T-helper 2 cell treated with Interferon-gamma antibody and Interleukin-4, amounts not matched to agents 100 ng/mL and 5 ng/mL, for 36 hours (primary cell): ENCODE measurements around the gene CBX6. TPM values are rescaled to one million over a fixed set of nuclear protein-coding genes. Genes with fewer than 3 reads are reported as not detected.
"Not testable (repeated sequence)": the region's sequence is repeated elsewhere in the genome, so short reads cannot be mapped to it uniquely, and the experiment has no call there.

Experiments used
- intact Hi-C: fragments of 100-400 bp; cut with micrococcal nuclease; formaldehyde crosslinking; loops from one replicate; pipeline ENCODE4 v1.15.1; 2023
- total RNA-seq: library from RNA; stranded (reverse); gene quantifications from 2 replicates; pipeline ENCODE4 v1.2.3, GENCODE V29; 2022

The CBX6 gene
- total RNA-seq, 1 donor from 2014 or later: 67.9 TPM

- intact Hi-C loops: no loop called here
These were observed 10.1 kb downstream of the CBX6 start for GRCh38 chr22:38861927-38862326.

GRCh38 chr22:38861170-38861876, 10.7 kb downstream of the CBX6 start:
- intact Hi-C loops: no loop called here

DNA sequence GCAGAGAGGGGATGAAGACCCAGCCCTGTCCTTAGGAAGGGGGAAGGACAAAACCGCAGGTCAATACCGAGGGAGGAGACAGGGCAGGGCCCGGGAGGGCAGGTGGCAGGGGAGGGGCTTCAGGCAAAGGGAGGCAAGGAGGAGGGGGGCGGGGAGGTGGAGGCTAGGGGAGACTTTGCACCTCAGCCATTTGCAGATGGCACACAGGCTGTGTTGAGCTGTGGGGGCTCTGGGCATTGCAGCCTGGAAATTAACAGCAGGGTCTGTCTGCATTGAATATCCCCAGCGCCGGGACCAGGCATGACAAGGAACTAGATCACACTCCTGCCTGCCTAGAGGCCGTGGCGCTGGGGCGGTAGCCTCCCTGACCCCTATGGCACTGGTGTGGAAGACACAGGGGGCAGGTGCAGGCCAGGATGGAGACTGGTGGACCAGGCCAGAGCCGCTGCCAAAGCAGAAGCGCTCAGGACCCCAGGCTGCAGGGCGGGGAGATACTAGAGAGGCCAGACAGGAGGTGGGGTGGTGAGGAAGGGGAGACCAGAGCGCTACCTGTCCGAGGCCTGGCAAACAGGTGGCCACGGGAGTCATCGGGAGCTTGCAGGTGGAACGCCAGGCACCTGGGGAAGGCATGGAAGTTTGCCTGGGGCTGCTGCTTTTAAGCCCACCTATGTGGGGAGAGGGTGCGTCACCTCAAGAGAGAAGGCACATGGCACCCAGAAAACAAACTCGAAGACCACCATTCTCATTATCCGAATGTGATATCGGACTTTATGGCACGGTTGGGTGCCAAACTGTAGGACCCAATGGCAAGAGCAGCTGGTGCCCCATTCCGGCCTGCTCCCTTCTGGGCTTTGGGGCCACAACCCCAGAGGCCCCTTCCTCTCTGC, 11.5 kb downstream of the CBX6 start:
- intact Hi-C loops: no loop called here

GRCh38 chr22:38859581-38860282, 12.3 kb downstream of the CBX6 start:
- intact Hi-C loops: no loop called here

- intact Hi-C loops: no loop called here
These were observed 13.5 kb downstream of the CBX6 start for GRCh38 chr22:38858492-38858891.

DNA sequence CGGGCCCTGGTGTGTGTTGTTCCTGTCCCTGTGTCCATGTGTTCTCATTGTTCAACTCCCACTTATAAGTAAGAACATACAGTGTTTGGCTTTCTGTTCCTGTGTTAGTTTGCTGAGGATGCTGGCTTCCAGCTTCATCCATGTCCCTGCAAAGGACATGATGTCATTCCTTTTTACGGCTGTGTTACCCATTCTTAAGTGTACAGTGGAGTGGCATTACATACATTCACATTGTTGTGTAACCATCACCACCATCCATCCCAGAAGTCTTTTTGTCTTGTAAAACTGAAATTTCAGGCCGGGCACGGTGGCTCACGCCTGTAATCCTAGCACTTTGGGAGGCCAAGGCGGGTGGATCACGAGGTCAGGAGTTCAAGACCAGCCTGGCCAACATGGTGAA, 17.5 kb downstream of the CBX6 start:
- intact Hi-C loops: not testable (repeated sequence)

DNA sequence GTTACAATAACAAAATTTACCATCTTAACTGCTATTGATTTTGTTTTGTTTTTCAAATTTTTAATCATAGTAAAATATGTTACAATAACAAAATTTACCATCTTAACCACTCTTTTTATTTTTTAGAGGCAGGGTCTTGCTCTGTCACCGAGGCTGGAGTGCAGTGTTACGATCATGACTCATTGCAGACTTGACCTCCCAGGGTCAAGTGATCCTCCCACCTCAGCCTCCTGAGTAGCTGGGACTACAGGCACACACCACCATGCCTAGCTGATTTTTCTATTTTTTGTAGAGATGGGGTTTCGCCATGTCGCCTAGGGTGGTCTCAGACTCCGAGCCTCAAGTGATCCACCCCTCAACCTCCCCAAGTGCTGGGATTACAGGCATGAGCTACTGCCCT, 18.1 kb downstream of the CBX6 start:
- intact Hi-C loops: not testable (repeated sequence)

DNA sequence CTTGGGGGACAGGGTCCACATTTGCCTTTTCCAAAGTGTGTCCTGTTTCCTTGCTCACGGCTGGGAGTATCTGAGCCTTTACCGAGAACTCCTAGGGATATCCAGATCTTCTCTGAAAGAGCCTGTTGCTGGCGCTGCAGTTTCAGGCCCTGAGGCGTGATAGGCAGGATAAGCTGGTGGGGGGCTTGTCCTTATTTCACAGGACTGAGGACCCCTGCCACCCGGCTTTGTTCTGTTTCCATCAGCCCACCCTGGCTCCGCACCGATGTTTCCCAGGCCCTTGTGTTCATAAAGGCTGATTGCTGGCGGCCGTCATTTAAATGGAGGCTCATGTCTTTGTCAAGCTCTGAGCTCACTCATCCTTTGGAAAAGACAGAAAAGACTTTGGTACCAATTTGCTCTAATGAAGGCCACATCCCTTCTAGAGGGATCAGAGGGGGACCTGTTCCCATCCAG, 18.8 kb downstream of the CBX6 start:
- intact Hi-C loops: no loop called here

DNA sequence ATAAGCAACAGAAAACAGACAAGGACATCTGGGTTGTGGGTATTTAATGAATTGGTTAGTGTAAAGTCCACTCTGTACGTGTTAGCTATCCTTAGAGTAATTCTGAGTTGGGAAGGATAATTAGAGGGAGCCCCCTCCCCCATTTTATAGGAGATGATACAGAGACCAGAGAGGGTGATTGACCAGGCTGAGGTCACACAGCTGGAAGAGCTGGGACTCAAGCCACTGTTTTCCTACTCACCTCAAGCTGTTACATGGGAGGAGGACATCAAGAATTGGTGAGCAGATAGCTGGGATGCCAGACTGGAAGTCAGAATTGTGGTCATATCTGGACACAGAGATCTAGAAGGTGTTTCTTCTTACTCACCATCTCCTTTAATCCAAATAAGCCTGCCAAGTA, 19.5 kb downstream of the CBX6 start:
- intact Hi-C loops: no loop called here

DNA sequence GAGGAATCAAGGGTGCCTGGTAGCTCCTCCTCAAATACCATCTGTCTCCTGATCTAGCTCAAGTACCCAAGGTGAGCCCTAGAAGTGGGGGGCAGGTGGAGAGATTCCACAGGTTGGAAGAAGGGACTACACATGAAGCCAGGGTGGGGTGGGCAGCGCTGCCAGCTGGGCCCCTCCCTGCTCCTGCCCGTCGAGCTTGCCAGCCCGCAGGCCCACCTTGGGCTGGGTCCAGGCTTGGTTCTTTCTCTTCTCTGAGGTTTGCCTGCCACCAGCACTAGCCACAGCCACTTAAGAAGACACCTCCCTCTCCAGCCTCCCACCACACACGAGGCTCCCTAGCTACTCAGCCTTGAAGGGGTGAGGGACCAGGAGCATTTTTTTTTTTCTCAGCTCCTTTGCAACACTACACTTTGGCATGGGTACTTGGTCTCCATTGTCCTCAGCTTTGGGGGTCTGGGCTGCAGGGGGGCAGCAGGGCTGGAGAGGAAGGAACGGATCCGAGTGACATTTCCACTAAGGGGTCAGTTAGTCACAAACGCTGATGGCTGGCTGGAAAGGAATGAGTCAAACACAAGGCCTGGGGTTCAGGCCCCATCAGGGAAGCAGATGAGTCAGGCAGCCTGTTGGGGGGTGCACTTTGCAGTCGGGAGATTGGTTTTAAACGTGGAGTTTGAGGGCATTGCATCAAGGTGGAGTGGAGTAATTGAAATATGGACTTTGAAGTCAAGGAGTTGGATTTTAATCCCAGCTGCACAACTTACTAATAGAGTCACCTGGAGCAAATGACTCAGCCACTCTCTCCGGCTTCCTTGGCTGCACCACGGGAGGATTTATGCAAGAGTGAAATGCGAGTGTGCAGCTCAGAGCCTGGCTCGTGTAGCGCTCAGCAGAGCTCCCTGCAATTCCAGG, 20.8 kb downstream of the CBX6 start:
- intact Hi-C loops: no loop called here

GRCh38 chr22:38850399-38850798, 21.6 kb downstream of the CBX6 start:
- intact Hi-C loops: no loop called here

- intact Hi-C loops: no loop called here
These were observed 22.2 kb downstream of the CBX6 start for GRCh38 chr22:38849811-38850210.

DNA sequence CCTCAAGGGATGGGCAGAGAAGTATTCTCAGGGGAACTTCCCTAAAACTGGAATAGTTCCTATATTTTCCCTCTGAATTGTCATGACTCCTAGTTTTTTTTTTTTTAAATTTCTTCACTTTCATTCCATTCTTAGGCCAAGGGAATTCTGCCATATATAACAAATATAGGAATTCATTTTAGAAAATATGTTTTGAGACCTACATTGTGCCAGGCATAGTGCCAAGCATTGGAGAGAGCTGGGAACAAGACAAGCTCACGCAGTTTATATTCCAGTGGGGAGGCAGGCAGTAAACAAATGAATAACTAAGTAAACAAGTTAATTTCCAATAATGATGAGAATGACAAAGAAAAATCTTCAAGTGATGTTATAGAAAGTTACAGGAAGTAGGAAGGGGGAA, 25.6 kb downstream of the CBX6 start:
- intact Hi-C loops: no loop called here

DNA sequence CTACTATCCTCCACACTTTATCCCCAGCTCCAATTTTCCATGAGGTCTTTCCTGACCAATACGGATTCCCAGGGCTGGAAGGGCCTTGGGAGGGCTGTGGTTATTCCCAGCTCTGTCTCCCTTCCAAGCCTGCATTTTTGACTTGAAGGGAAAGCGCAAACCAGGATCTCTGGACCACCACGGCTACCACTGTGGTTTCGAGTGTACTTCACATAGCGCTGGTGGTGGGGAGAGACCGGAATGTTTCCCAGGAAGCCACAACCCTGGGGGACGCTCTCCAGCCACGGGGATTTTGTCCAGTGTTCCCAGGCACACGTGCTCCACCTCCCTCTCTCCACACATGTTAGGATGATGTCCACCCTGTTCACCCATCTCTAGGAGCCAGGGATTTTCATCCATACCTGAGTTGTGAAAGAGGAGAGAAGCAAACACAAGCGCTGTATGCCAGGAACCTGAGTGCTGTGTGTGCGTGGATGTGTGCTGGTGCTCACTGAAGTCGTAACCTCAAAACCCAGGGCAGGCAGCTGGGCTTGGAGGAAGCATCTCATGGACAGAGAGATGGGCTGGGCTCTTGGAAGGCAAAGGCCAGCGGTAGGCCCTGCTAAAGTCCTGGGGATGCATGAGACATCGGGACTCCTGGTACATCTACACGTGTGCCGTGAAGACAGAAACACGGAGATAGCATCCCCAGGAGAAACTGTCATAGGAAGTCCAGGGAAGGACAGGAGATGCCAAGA, 26.8 kb downstream of the CBX6 start:
- intact Hi-C loops: no loop called here

DNA sequence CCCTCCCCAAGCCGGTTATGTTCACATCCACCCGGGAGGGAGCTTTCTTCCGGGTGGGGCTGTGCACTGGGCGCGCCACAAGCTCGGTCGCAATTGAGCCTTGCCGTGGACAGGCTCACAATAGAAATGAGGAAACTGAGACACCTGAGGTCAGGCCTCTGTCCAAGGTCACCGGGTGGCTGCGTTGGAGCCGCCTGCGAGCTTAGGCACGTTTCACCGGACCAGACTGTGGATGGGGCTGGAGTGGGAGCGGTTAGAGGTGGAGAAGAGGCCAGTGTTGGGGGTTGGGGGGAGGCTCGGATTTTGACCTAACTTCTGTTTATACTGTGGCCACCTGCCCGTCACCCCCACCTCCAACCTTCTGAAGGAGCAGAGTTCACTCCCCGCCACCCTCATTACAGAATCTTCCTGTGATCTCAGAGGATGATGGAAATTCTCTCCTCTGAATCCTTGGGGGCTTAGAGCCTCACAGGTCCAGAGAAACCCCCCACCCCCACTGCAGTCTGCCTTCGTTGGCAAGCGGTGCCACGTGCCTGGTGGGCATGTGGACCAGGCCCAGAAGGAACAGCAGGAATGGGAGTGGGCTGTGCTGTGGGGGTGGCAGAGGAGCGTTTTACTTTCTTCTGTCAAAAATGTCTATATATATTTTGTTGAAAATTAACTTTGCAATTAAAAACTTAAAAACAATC, 27.6 kb downstream of the CBX6 start:
- intact Hi-C loops: no loop called here

- intact Hi-C loops: no loop called here
These were observed 28.2 kb downstream of the CBX6 start, which contains the start of gene NPTXR for GRCh38 chr22:38843657-38844314. Gene NPTXR (minus strand): TSS chr22:38844028.

- intact Hi-C loops: no loop called here
These were observed 28.8 kb downstream of the CBX6 start for GRCh38 chr22:38843201-38843656.

- intact Hi-C loops: no loop called here
These were observed 29.4 kb downstream of the CBX6 start for GRCh38 chr22:38842512-38843200.
